HEK293T (cell line): ENCODE measurements around the gene CWF19L2.

Source experiments
- BHLHE40 ChIP-seq: fragments of 450-650 bp; IDR thresholded peaks from 2 replicates; pipeline ENCODE4 v1.6.1; 2016; ENCODE audit warnings: mild to moderate bottlenecking, moderate library complexity, borderline replicate concordance
- LEF1 ChIP-seq: fragments of 450-650 bp; IDR thresholded peaks from 2 replicates; pipeline ENCODE4 v1.6.1; 2017; ENCODE audit warnings: mild to moderate bottlenecking, borderline replicate concordance
- NFRKB ChIP-seq: fragments of 450-650 bp; IDR thresholded peaks from 2 replicates; pipeline ENCODE4 v1.6.1; 2016; ENCODE audit warnings: mild to moderate bottlenecking, moderate library complexity
- SP1 ChIP-seq: fragments of 450-650 bp; IDR thresholded peaks from 2 replicates; pipeline ENCODE4 v1.6.1; 2017
- SUZ12 ChIP-seq: fragments of 450-650 bp; IDR thresholded peaks from 2 replicates; pipeline ENCODE4 v1.6.1; 2016; ENCODE audit warnings: mild to moderate bottlenecking
- TARDBP ChIP-seq: fragments of 450-650 bp; IDR thresholded peaks from 2 replicates; pipeline ENCODE4 v1.6.1; 2016
- ZNF384 ChIP-seq: fragments of 450-650 bp; IDR thresholded peaks from 2 replicates; pipeline ENCODE4 v1.6.1; 2016
- TF ChIP-seq, protein P1 (sequence below): fragments of 450-650 bp; IDR thresholded peaks from 2 replicates; pipeline ENCODE4 v1.6.1; 2016

DNA sequence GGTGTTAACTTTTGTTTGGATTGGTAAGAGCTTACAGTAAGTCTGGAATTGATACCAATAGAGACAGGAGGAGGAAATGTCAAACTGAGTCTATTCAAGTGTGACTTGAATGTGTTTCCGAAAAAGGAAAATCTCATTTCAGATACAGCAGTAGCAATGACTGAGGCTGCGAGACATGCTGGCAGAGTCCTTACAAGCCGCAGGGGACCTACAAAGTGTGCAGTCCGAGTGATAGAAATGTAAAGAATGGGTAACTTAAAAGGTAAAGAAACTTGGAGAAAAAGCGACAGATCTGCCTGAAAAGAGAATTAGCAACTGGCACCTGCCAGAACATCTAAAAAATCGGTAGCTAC lies 444 bp downstream of the CWF19L2 start:
- TF ChIP-seq TARDBP (no peak), SP1 (no peak), NFRKB (no peak), SUZ12 (no peak), BHLHE40 (no peak), ZNF384 (no peak), LEF1 (no peak)
- TF ChIP-seq, protein P1, sequence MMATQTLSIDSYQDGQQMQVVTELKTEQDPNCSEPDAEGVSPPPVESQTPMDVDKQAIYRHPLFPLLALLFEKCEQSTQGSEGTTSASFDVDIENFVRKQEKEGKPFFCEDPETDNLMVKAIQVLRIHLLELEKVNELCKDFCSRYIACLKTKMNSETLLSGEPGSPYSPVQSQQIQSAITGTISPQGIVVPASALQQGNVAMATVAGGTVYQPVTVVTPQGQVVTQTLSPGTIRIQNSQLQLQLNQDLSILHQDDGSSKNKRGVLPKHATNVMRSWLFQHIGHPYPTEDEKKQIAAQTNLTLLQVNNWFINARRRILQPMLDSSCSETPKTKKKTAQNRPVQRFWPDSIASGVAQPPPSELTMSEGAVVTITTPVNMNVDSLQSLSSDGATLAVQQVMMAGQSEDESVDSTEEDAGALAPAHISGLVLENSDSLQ = no peak
